H9 (cell line): ENCODE measurements around the gene ZNF423. TPM values are rescaled to one million over a fixed set of nuclear protein-coding genes. Genes with fewer than 3 reads are reported as not detected.

Experiments used
- DNase-seq: peaks from one replicate; pipeline ENCODE4 v3.0.0-alpha.2; 2017
- H2AFZ ChIP-seq: one replicate; pipeline ENCODE4 v1.6.1; 2013; ENCODE audit warnings: mild to moderate bottlenecking, low read length, control low read depth, moderate library complexity
- H2AK5ac ChIP-seq: 2 replicates; pipeline ENCODE4 v1.6.1; 2013; ENCODE audit warnings: low read length, control low read depth, mixed read lengths; ENCODE audit not compliant: insufficient read length
- H2BK120ac ChIP-seq: one replicate; pipeline ENCODE4 v1.6.1; 2013; ENCODE audit warnings: low read depth, mild to moderate bottlenecking, low read length, control low read depth, inconsistent platforms; ENCODE audit not compliant: poor library complexity, severe bottlenecking
- H2BK12ac ChIP-seq: 2 replicates; pipeline ENCODE4 v1.6.1; 2013; ENCODE audit warnings: low read length, control low read depth, mixed read lengths, low read depth; ENCODE audit not compliant: insufficient read length
- H2BK15ac ChIP-seq: 2 replicates; pipeline ENCODE4 v1.6.1; 2013; ENCODE audit warnings: low read depth, low read length, control low read depth
- H2BK20ac ChIP-seq: one replicate; pipeline ENCODE4 v1.6.1; 2013; ENCODE audit warnings: low read depth, mild to moderate bottlenecking, low read length, control low read depth, inconsistent platforms; ENCODE audit not compliant: poor library complexity, severe bottlenecking
- H2BK5ac ChIP-seq: 2 replicates; pipeline ENCODE4 v1.6.1; 2013; ENCODE audit warnings: low read length, control low read depth, mixed read lengths; ENCODE audit not compliant: insufficient read length
- H3K14ac ChIP-seq: 2 replicates; pipeline ENCODE4 v1.6.1; 2013; ENCODE audit warnings: low read length, control low read depth; ENCODE audit not compliant: insufficient read depth
- H3K18ac ChIP-seq: 2 replicates; pipeline ENCODE4 v1.6.1; 2013; ENCODE audit warnings: low read depth, mild to moderate bottlenecking, mixed read lengths, low read length, control low read depth; ENCODE audit not compliant: insufficient read length
- H3K23ac ChIP-seq: 2 replicates; pipeline ENCODE4 v1.6.1; 2013; ENCODE audit warnings: low read length, control low read depth, mixed read lengths, low read depth; ENCODE audit not compliant: insufficient read length
- H3K23me2 ChIP-seq: 2 replicates; pipeline ENCODE4 v1.6.1; 2013; ENCODE audit warnings: low read depth, mild to moderate bottlenecking, mixed read lengths, low read length, control low read depth; ENCODE audit not compliant: insufficient read length, poor library complexity, severe bottlenecking
- H3K27ac ChIP-seq: 2 replicates; pipeline ENCODE4 v1.5.1; 2013; ENCODE audit warnings: low read length, control low read depth, mixed read lengths, low read depth; ENCODE audit not compliant: insufficient read length
- H3K27me3 ChIP-seq: 2 replicates; pipeline ENCODE4 v1.6.1; 2013; ENCODE audit warnings: low read length, control low read depth, inconsistent platforms; ENCODE audit not compliant: insufficient read depth
- H3K4ac ChIP-seq: 2 replicates; pipeline ENCODE4 v1.6.1; 2013; ENCODE audit warnings: low read depth, mild to moderate bottlenecking, control low read depth, inconsistent platforms, low read length, moderate library complexity
- H3K4me1 ChIP-seq: 2 replicates; pipeline ENCODE4 v1.6.1; 2013; ENCODE audit warnings: low read length, control low read depth, inconsistent platforms; ENCODE audit not compliant: insufficient read depth
- H3K4me2 ChIP-seq: 2 replicates; pipeline ENCODE4 v1.6.1; 2013; ENCODE audit warnings: low read length, control low read depth, mixed read lengths; ENCODE audit not compliant: insufficient read length, insufficient read depth
- H3K56ac ChIP-seq: 2 replicates; pipeline ENCODE4 v1.6.1; 2013; ENCODE audit warnings: low read depth, mild to moderate bottlenecking, mixed read lengths, low read length, control low read depth; ENCODE audit not compliant: insufficient read length
- H3K79me1 ChIP-seq: 2 replicates; pipeline ENCODE4 v1.6.1; 2013; ENCODE audit warnings: low read depth, mild to moderate bottlenecking, moderate library complexity, low read length, control low read depth, inconsistent platforms; ENCODE audit not compliant: insufficient read depth, poor library complexity, severe bottlenecking
- H3K79me2 ChIP-seq: 2 replicates; pipeline ENCODE4 v1.6.1; 2013; ENCODE audit warnings: low read length, control low read depth, inconsistent platforms; ENCODE audit not compliant: insufficient read depth
- H3K9ac ChIP-seq: 2 replicates; pipeline ENCODE4 v1.6.1; 2013; ENCODE audit warnings: low read length, control low read depth, mixed read lengths; ENCODE audit not compliant: insufficient read length; ENCODE audit errors: extremely low read depth
- H3K9me3 ChIP-seq: one replicate; pipeline ENCODE4 v1.6.1; 2013; ENCODE audit warnings: low read depth, low read length, inconsistent platforms; ENCODE audit not compliant: control insufficient read depth
- H3T11ph ChIP-seq: one replicate; pipeline ENCODE4 v1.6.1; 2013; ENCODE audit warnings: mild to moderate bottlenecking, low read length, control low read depth, inconsistent platforms
- H4K20me1 ChIP-seq: one replicate; pipeline ENCODE4 v1.6.1; 2013; ENCODE audit not compliant: control insufficient read depth, insufficient read length, insufficient read depth
- H4K5ac ChIP-seq: 2 replicates; pipeline ENCODE4 v1.6.1; 2013; ENCODE audit warnings: low read depth, mild to moderate bottlenecking, mixed read lengths, low read length, control low read depth; ENCODE audit not compliant: insufficient read length
- H4K8ac ChIP-seq: replicated peaks from 2 replicates; pipeline ENCODE4 v1.6.1; 2013; ENCODE audit warnings: low read length, control low read depth, mixed read lengths, low read depth; ENCODE audit not compliant: insufficient read length
- H4K91ac ChIP-seq: 2 replicates; pipeline ENCODE4 v1.6.1; 2013; ENCODE audit warnings: low read depth, mild to moderate bottlenecking, moderate library complexity, mixed read lengths, low read length, control low read depth; ENCODE audit not compliant: insufficient read length
- H3K27ac Mint-ChIP-seq, 3 experiments: 2 replicates in 2 of 3; 3 replicates in 1 of 3; pipeline ENCODE4 v1.8.0; 2020 to 2021; ENCODE audit warnings: mixed read lengths in 3 of 3, mild to moderate bottlenecking in 1 of 3, moderate library complexity in 1 of 3
- H3K27me3 Mint-ChIP-seq: 2 replicates; pipeline ENCODE4 v1.8.0; 2021; ENCODE audit warnings: low read depth, mild to moderate bottlenecking, moderate library complexity, mixed read lengths
- H3K36me3 Mint-ChIP-seq, 3 experiments: 2 replicates in 2 of 3; 3 replicates in 1 of 3; pipeline ENCODE4 v1.8.0; 2020 to 2021; ENCODE audit warnings: low read depth in 3 of 3, mixed read lengths in 3 of 3; ENCODE audit not compliant: insufficient read depth in 1 of 3
- H3K4me1 Mint-ChIP-seq, 2 experiments: 2 replicates each; pipeline ENCODE4 v1.8.0; 2020; ENCODE audit warnings: mixed read lengths in 2 of 2
- H3K4me3 Mint-ChIP-seq, 2 experiments: 2 replicates in 1 of 2; 3 replicates in 1 of 2; pipeline ENCODE4 v1.8.0; 2020 to 2021; ENCODE audit warnings: mild to moderate bottlenecking in 2 of 2, mixed read lengths in 2 of 2, moderate library complexity in 1 of 2
- H3K9me3 Mint-ChIP-seq, 2 experiments: 2 replicates in 1 of 2; 3 replicates in 1 of 2; pipeline ENCODE4 v1.8.0; 2020; ENCODE audit warnings: mild to moderate bottlenecking in 2 of 2, mixed read lengths in 2 of 2, moderate library complexity in 1 of 2
- WGBS: extraction: QIAGEN DNeasy Blood & Tissue Kit; methylation state at CpG from one replicate; pipeline ENCODE4 v1.1.7; 2013; ENCODE audit warnings: missing lambda C conversion rate, low lambda C conversion rate, mixed read lengths; ENCODE audit not compliant: insufficient read length; ENCODE audit errors: extremely low coverage; 5-methylcytosine and 5-hydroxymethylcytosine counted together
- total RNA-seq: library from RNA; stranded (reverse); gene quantifications from 2 replicates; pipeline ENCODE4 v1.2.1, GENCODE V29; 2021
- TF ChIP-seq, protein P1 (sequence below): fragments of 200-600 bp; sonication (generic); conservative IDR thresholded peaks from 3 replicates; pipeline ENCODE4 v1.8.0; 2021; ENCODE audit warnings: antibody characterized with exemption, mild to moderate bottlenecking

The ZNF423 gene
- total RNA-seq, 1 experiment from 2014 or later = 51.5 TPM

- Histone ChIP-seq H4K91ac (no peak overlapping the region), H4K20me1 (no peaks in the 10 kb centered on the region), H2BK15ac (no peak overlapping the region), H3K23ac (no peak overlapping the region), H3K23me2 (no peaks in the 10 kb centered on the region), H4K8ac (no peak overlapping the region), H3K9ac (no peak overlapping the region), H4K5ac (no peak overlapping the region), H2AFZ (no peak overlapping the region), H3T11ph (no peak overlapping the region), H3K18ac (no peak overlapping the region), H3K9me3 (no peaks in the 10 kb centered on the region), H3K79me1 (no peaks in the 10 kb centered on the region), H2BK20ac (no peak overlapping the region), H3K14ac (no peak overlapping the region; the same call in 1 of the 2 replicates), H2AK5ac (no peak overlapping the region), H3K4me1 (no peaks in the 10 kb centered on the region), H3K27me3 (no peaks in the 10 kb centered on the region), H3K27ac (no peak overlapping the region), H2BK5ac (no peak overlapping the region), H3K56ac (no peak overlapping the region), H3K79me2 (no peaks in the 10 kb centered on the region), H3K4ac (no peak overlapping the region), H3K4me2 (no peak overlapping the region), H2BK120ac (no peak overlapping the region), H2BK12ac (no peak overlapping the region)
- Mint-ChIP-seq H3K27ac (no peak overlapping the region), H3K4me3 (no peak overlapping the region), H3K36me3 (no peaks in the 10 kb centered on the region), H3K4me1 (peaks cover 0 to 4% of the 10 kb centered on the region in 2 experiments; a peak in 2 of 4 replicates), H3K27me3 (peaks cover 8% of the 10 kb centered on the region), H3K9me3 (no peaks in the 10 kb centered on the region)
- DNase-seq = no peak
- TF ChIP-seq, protein P1, sequence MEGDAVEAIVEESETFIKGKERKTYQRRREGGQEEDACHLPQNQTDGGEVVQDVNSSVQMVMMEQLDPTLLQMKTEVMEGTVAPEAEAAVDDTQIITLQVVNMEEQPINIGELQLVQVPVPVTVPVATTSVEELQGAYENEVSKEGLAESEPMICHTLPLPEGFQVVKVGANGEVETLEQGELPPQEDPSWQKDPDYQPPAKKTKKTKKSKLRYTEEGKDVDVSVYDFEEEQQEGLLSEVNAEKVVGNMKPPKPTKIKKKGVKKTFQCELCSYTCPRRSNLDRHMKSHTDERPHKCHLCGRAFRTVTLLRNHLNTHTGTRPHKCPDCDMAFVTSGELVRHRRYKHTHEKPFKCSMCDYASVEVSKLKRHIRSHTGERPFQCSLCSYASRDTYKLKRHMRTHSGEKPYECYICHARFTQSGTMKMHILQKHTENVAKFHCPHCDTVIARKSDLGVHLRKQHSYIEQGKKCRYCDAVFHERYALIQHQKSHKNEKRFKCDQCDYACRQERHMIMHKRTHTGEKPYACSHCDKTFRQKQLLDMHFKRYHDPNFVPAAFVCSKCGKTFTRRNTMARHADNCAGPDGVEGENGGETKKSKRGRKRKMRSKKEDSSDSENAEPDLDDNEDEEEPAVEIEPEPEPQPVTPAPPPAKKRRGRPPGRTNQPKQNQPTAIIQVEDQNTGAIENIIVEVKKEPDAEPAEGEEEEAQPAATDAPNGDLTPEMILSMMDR = no peak
- no CpG with 5 or more reads among the region's 11 CpGs for WGBS
Measured at GRCh38 chr16:49474741-49475140, 381.2 kb downstream of the ZNF423 start.
